ENCODE measurements around the gene MCAT.

Gene MCAT

GRCh38 chr22:43129426-43130425, 13.5 kb downstream of the MCAT start:
- no peak overlapping the region for H3K4me3 ChIP-seq (ENCODE audit: low read depth, low read length)
- TF ChIP-seq, protein P1, sequence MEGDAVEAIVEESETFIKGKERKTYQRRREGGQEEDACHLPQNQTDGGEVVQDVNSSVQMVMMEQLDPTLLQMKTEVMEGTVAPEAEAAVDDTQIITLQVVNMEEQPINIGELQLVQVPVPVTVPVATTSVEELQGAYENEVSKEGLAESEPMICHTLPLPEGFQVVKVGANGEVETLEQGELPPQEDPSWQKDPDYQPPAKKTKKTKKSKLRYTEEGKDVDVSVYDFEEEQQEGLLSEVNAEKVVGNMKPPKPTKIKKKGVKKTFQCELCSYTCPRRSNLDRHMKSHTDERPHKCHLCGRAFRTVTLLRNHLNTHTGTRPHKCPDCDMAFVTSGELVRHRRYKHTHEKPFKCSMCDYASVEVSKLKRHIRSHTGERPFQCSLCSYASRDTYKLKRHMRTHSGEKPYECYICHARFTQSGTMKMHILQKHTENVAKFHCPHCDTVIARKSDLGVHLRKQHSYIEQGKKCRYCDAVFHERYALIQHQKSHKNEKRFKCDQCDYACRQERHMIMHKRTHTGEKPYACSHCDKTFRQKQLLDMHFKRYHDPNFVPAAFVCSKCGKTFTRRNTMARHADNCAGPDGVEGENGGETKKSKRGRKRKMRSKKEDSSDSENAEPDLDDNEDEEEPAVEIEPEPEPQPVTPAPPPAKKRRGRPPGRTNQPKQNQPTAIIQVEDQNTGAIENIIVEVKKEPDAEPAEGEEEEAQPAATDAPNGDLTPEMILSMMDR (IDR thresholded peaks at IDR 0.05; ENCODE audit: low read depth, low read length) = no peak

- TF ChIP-seq, protein P1 (IDR thresholded peaks at IDR 0.05; ENCODE audit: low read depth, low read length) = no peak
- no peak overlapping the region for H3K4me3 ChIP-seq (ENCODE audit: low read depth, low read length)
Measured at GRCh38 chr22:43128928-43129424, 14.2 kb downstream of the MCAT start.

- TF ChIP-seq, protein P1 (IDR thresholded peaks at IDR 0.05; ENCODE audit: low read depth, low read length) = no peak
- no peak overlapping the region for H3K4me3 ChIP-seq (ENCODE audit: low read depth, low read length)
Measured at GRCh38 chr22:43128116-43128515, 15.1 kb downstream of the MCAT start.

- TF ChIP-seq, protein P1 (IDR thresholded peaks at IDR 0.05; ENCODE audit: low read depth, low read length) = no peak
- H3K4me3 ChIP-seq (ENCODE audit: low read depth, low read length) = no peak overlapping the region
Measured at GRCh38 chr22:43127166-43127908, 15.9 kb downstream of the MCAT start.

- TF ChIP-seq, protein P1 (IDR thresholded peaks at IDR 0.05; ENCODE audit: low read depth, low read length) = no peak
- no peak overlapping the region for H3K4me3 ChIP-seq (ENCODE audit: low read depth, low read length)
Measured at GRCh38 chr22:43126501-43127165, 16.6 kb downstream of the MCAT start.

DNA sequence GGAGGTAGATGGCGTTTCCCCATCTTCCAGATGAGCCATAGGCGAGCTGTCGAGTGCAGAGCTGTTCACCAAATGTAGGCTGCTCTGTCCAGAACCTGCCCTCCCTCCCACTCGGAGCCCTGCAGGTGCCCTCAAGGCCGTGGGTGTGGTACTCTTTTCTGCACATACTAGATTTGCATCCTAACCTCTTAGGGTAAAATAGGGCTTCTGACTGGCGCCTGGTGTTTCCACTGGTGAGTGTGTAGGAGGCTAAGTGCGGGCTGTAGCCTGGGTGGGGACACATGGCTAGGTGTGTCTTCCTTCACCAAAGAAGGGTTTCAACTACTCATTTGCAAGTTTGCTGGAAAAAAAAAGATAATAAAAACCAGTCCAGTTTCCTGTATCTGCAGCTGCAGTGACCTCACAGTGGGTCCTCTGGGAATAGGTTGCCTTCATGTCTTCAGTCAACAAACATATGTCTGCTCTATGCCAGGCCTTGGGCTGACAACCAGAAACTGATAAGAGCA, 24.2 kb downstream of the MCAT start:
- TF ChIP-seq, protein P1 (IDR thresholded peaks at IDR 0.05; ENCODE audit: low read depth, low read length) = no peak
- H3K4me3 ChIP-seq (ENCODE audit: low read depth, low read length) = no peak overlapping the region
